Right atrium auricular region (tissue), 2 donors: ENCODE data around the gene SORCS3. TPM values are rescaled to one million over a fixed set of nuclear protein-coding genes. Genes with fewer than 3 reads are reported as not detected.

Source experiments
- DNase-seq: peaks from one replicate; pipeline ENCODE4 v3.0.0-alpha.2; 2019; ENCODE audit warnings: low spot score
- H3K27ac ChIP-seq, 2 donors: fragments of 200-600 bp; sonication (generic); 1 replicate in 1 of 2; 2 replicates in 1 of 2; pipeline ENCODE4 v1.5.1; 2016 to 2019
- H3K27me3 ChIP-seq, 2 donors: fragments of 200-600 bp; sonication (generic); one replicate each; pipeline versions ENCODE4 v1.5.1 to v1.6.0; 2017 to 2019
- H3K36me3 ChIP-seq: fragments of 200-600 bp; sonication (generic); one replicate; pipeline ENCODE4 v1.5.1; 2016
- H3K4me1 ChIP-seq, 2 donors: fragments of 200-600 bp; sonication (generic); one replicate each; pipeline versions ENCODE4 v1.5.1 to v1.6.0; 2017 to 2019
- H3K4me3 ChIP-seq, 2 donors: fragments of 200-600 bp; sonication (generic); 1 replicate in 1 of 2; 2 replicates in 1 of 2; pipeline ENCODE4 v1.5.1; 2017 to 2019; ENCODE audit warnings: mild to moderate bottlenecking in 1 of 2, moderate library complexity in 1 of 2
- H3K9me3 ChIP-seq, 2 donors: fragments of 200-600 bp; sonication (generic); one replicate each; pipeline ENCODE4 v1.5.1; 2019
- total RNA-seq, 2 donors: library from RNA; depleted of rRNA; stranded (reverse); fragments of >200 nt; gene quantifications; one replicate each; pipeline ENCODE4 v1.1.0, GENCODE V29; 2016
- TF ChIP-seq, protein P1 (sequence below), 2 donors: fragments of 200-600 bp; sonication (generic); IDR thresholded peaks; one replicate each; pipeline ENCODE4 v1.5.1; 2019; ENCODE audit warnings: antibody characterized with exemption in 2 of 2

The SORCS3 gene
- total RNA-seq, 2 donors from 2014 or later: 0.07 TPM; not detected in 1

DNA sequence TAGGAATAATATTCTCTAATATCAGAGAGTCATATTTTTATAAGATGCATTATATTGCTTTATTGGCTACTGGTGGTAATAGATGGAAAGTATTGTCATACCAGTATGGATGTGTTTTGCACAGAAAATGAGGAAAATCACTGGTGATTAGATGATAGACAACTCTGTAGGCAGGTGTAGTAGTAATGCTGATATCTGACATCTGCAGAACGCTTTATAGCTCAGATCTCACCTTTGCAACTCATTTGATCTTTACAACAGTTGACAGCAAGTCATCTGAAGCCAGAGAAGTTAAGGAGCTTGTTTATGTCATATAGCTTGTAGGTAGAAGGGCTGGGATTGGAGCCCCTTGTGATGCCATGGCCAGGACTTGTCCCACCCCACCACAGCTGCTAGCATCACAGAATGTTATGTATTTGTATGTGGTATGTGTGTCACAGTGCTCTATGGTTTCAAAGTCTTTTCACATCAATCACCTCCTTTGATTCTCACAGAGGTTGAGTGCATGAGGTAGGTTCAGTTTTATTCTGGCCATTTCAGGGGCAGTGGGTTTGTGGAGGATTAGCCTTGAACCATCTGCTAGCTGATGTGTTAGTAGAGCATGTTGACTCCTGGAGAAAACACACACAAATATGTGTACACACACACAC lies 140.0 kb downstream of the SORCS3 start:
- no peak for DNase-seq
- no peak overlapping the region for H3K4me3 ChIP-seq
- H3K9me3 ChIP-seq: no peaks in the 10 kb centered on the region
- no peaks in the 10 kb centered on the region for H3K27me3 ChIP-seq
- TF ChIP-seq, protein P1, sequence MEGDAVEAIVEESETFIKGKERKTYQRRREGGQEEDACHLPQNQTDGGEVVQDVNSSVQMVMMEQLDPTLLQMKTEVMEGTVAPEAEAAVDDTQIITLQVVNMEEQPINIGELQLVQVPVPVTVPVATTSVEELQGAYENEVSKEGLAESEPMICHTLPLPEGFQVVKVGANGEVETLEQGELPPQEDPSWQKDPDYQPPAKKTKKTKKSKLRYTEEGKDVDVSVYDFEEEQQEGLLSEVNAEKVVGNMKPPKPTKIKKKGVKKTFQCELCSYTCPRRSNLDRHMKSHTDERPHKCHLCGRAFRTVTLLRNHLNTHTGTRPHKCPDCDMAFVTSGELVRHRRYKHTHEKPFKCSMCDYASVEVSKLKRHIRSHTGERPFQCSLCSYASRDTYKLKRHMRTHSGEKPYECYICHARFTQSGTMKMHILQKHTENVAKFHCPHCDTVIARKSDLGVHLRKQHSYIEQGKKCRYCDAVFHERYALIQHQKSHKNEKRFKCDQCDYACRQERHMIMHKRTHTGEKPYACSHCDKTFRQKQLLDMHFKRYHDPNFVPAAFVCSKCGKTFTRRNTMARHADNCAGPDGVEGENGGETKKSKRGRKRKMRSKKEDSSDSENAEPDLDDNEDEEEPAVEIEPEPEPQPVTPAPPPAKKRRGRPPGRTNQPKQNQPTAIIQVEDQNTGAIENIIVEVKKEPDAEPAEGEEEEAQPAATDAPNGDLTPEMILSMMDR (IDR thresholded peaks at IDR 0.05): no peak
- H3K36me3 ChIP-seq: no peaks in the 10 kb centered on the region
- H3K4me1 ChIP-seq: no peaks in the 10 kb centered on the region
- H3K27ac ChIP-seq: no peak overlapping the region

- no peaks in the 10 kb centered on the region for H3K4me1 ChIP-seq
- no peaks in the 10 kb centered on the region for H3K27me3 ChIP-seq
- H3K9me3 ChIP-seq: no peaks in the 10 kb centered on the region
- no peak for DNase-seq
- TF ChIP-seq, protein P1 (IDR thresholded peaks at IDR 0.05): no peak
- H3K4me3 ChIP-seq: no peak overlapping the region
- H3K36me3 ChIP-seq: no peaks in the 10 kb centered on the region
- H3K27ac ChIP-seq: no peak overlapping the region
Measured at GRCh38 chr10:104784452-104784851, 143.4 kb downstream of the SORCS3 start.

DNA sequence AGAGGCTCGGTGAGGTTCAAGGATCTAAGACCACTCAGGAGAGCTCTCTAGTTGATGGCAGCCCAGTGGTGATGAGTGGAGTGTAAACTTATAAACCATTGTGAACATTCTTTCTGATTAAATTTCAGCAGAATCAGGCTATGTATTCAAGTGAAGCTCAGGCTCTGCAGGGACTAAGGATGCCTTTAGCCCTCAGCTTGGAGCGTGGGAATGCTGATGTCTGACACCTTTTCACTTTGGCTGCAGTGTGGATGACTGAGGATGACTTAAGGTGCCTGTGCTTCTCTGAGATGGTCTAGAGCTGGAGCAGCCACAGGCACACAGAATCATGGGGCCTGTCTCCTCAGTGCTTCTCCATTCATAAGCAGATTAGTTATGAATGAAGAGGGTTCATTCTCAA lies 150.4 kb downstream of the SORCS3 start:
- Histone ChIP-seq H3K27ac (no peak overlapping the region), H3K4me3 (no peak overlapping the region), H3K27me3 (no peaks in the 10 kb centered on the region), H3K9me3 (no peaks in the 10 kb centered on the region), H3K36me3 (no peaks in the 10 kb centered on the region), H3K4me1 (no peaks in the 10 kb centered on the region)
- DNase-seq: no peak
- TF ChIP-seq, protein P1 (IDR thresholded peaks at IDR 0.05): no peak

DNA sequence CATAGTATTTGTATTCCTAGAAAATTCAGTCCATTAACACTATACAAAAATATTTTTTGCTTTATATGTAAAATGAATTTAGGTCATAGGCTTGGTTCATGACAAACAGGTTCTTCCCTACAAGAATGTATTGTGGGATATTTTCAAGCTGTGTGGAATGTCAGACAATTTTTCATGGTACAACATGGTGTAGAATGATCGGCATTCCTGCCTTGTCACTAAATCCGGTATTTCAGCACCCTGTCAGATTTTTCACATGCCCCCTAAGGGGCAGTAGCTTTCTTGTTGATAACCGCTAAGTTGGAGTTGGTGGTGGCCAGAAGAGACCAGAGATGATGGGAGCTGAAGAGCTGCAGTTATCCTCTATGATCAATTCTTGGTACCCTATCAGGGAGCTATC lies 154.3 kb downstream of the SORCS3 start:
- H3K9me3 ChIP-seq: no peaks in the 10 kb centered on the region
- H3K4me3 ChIP-seq: no peak overlapping the region
- no peaks in the 10 kb centered on the region for H3K27me3 ChIP-seq
- TF ChIP-seq, protein P1 (IDR thresholded peaks at IDR 0.05): no peak
- no peak overlapping the region for H3K27ac ChIP-seq
- H3K36me3 ChIP-seq: no peaks in the 10 kb centered on the region
- H3K4me1 ChIP-seq: no peaks in the 10 kb centered on the region
- no peak for DNase-seq

- TF ChIP-seq, protein P1 (IDR thresholded peaks at IDR 0.05): no peak
- no peaks in the 10 kb centered on the region for H3K4me1 ChIP-seq
Measured at GRCh38 chr10:104796823-104797222, 155.7 kb downstream of the SORCS3 start.

DNA sequence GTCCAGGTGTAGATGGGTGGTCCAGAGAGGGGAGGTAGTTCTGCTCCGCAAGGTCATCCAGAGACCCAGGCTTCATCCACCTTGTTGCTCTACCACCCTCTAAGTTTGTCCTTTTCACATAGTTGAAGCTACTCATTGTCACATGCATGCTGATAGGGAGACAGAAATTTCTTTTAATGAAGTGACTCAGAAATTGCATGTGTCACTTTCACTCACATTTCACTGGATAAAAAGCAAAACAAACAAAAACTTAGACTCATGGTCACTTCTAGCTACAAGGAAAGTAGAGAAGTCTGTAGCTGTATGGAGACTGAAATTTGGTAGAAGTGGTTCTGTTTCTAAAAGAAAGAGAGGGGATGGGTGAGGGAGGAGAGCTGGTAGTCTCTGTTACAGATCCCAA lies 161.9 kb downstream of the SORCS3 start:
- H3K36me3 ChIP-seq: no peaks in the 10 kb centered on the region
- TF ChIP-seq, protein P1 (IDR thresholded peaks at IDR 0.05): no peak

More at GRCh38 chr10:104796823-104797222, 155.7 kb downstream of the SORCS3 start:
- no peaks in the 10 kb centered on the region for H3K9me3 ChIP-seq
- no peak for DNase-seq
- no peaks in the 10 kb centered on the region for H3K36me3 ChIP-seq
- no peaks in the 10 kb centered on the region for H3K27me3 ChIP-seq
- H3K27ac ChIP-seq: no peak overlapping the region
- no peak overlapping the region for H3K4me3 ChIP-seq

More for the DNA sequence above, 161.9 kb downstream of the SORCS3 start:
- no peak overlapping the region for H3K27ac ChIP-seq
- no peak for DNase-seq
- H3K4me3 ChIP-seq: no peak overlapping the region
- no peaks in the 10 kb centered on the region for H3K9me3 ChIP-seq
- H3K27me3 ChIP-seq: no peaks in the 10 kb centered on the region
- no peaks in the 10 kb centered on the region for H3K4me1 ChIP-seq
